ENCODE measurements around the gene PPP1R14D.
A peak's percentile ranks its signal among the peaks of the same experiment; 100 is the strongest.

Gene PPP1R14D

DNA sequence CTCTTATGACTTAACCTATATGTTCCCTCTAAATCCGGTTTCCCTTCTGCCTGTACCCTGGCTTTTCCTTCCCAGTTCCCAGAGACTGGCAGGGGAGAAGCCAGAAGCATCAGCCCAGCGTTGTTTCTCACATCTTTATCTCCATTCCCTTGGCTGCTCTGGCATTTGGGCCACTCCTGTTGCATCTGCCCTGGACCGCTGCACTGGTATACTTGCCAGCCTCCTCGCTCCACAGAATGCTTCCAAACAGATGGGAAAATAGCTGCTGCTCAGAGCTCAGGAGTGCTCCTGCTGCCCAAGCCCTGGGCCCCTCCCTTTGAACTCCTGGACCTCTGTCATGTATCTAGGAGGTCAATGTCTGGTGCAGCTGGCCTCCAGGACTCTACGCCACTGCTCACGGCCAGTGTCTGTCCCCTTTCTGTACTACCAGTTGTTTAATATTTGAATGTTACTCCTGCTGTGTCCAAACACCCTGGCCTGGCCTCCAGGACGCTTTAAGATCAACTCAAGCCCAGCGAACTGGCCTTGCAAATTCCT lies 22.1 kb upstream of the PPP1R14D start:
- Histone ChIP-seq H3K4me3 (ENCODE audit: low read length in 2 of 2) (no peak overlapping the region), H3K27ac (ENCODE audit: low read length) (no peak overlapping the region), H3K36me3 (ENCODE audit: control insufficient read depth in 2 of 2, insufficient read depth in 2 of 2, low read length in 2 of 2) (no peaks in the 10 kb centered on the region), H3K9ac (ENCODE audit: low read length in 2 of 2) (no peak overlapping the region), H3K9me3 (ENCODE audit: control insufficient read depth in 2 of 2, low read length in 2 of 2) (no peaks in the 10 kb centered on the region), H3K27me3 (ENCODE audit: control insufficient read depth in 1 of 2, insufficient read depth in 2 of 2, low read length in 2 of 2) (peaks cover 19 to 20% of the 10 kb centered on the region in 2 donors), H3K4me1 (ENCODE audit: control insufficient read depth, insufficient read depth, low read length) (peaks cover 6% of the 10 kb centered on the region)

- Histone ChIP-seq H3K27me3 (ENCODE audit: control insufficient read depth in 1 of 2, insufficient read depth in 2 of 2, low read length in 2 of 2) (peaks cover 34 to 49% of the 10 kb centered on the region in 2 donors), H3K9me3 (ENCODE audit: control insufficient read depth in 2 of 2, low read length in 2 of 2) (no peaks in the 10 kb centered on the region), H3K9ac (ENCODE audit: low read length in 2 of 2) (no peak overlapping the region), H3K36me3 (ENCODE audit: control insufficient read depth in 2 of 2, insufficient read depth in 2 of 2, low read length in 2 of 2) (no peaks in the 10 kb centered on the region), H3K4me3 (ENCODE audit: low read length in 2 of 2) (no peak overlapping the region), H3K27ac (ENCODE audit: low read length) (no peak overlapping the region), H3K4me1 (ENCODE audit: control insufficient read depth, insufficient read depth, low read length) (peaks cover 24% of the 10 kb centered on the region)
Observed at GRCh38 chr15:40847223-40847961, 18.9 kb upstream of the PPP1R14D start.

DNA sequence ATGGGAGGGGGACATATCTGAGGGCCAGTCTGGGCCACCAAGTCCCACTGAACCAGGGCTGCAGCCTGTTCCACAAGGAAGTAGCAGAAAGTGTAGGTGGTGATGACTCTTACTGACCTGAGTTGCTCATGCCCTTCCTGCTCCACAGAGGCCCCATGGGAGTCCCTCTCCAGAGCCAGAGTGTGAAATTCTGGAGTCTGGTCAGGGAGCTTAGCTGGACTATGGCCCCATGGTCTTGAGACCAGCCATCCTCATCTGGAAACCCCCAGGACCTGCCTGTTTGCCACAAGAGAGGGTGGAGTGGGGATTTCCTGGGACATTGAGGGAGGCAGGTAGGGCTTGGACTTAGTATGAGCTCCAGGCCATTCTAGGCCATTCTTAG lies 18.3 kb upstream of the PPP1R14D start:
- no peak overlapping the region for H3K27ac ChIP-seq (ENCODE audit: low read length)
- no peak overlapping the region for H3K4me3 ChIP-seq (ENCODE audit: low read length in 2 of 2)
- no peaks in the 10 kb centered on the region for H3K9me3 ChIP-seq (ENCODE audit: control insufficient read depth in 2 of 2, low read length in 2 of 2)
- H3K4me1 ChIP-seq (ENCODE audit: control insufficient read depth, insufficient read depth, low read length) = peaks cover 24% of the 10 kb centered on the region
- no peak overlapping the region for H3K9ac ChIP-seq (ENCODE audit: low read length in 2 of 2)
- no peaks in the 10 kb centered on the region for H3K36me3 ChIP-seq (ENCODE audit: control insufficient read depth in 2 of 2, insufficient read depth in 2 of 2, low read length in 2 of 2)
- H3K27me3 ChIP-seq (ENCODE audit: control insufficient read depth in 1 of 2, insufficient read depth in 2 of 2, low read length in 2 of 2) = peaks cover 34 to 50% of the 10 kb centered on the region in 2 donors

DNA sequence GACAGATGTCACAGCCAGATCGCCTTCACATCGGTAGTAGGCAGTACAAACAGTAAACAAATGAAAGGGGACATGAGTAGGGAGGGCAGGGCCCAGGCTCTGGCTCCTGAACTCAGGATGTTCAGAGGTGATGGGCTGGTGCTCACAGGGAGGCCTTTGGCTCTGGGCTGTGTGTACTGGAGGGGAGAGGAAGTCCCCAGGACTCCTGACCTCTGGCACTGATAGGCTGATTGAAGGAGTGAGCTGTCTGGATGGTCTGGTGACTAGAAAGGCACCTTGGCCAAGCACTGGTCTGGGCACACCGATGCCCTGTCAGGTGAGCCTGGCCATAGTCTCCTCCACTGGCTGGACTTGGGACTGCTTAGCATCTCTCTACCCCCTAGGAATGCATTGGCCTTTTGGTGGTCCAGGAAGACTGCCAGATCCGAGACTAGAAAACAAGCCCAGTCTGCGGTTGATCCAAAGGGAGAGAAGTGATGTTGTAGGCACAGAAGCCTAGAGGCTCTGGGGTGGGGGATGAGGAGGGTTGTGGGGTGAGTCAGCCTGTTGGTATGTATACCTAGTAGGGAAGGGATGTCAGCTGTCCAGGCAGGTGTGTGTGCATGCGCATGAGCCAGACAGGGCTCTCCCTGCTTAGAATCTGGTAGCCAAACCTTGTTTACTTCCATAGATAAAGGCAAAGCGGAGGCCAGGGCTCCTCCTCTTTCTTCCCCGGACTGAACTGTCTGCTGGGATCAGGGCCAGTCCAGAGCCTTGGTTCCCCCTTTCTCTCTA lies 17.2 kb upstream of the PPP1R14D start:
- peaks cover 24% of the 10 kb centered on the region for H3K4me1 ChIP-seq (ENCODE audit: control insufficient read depth, insufficient read depth, low read length)

GRCh38 chr15:40845036-40845435 lies 16.5 kb upstream of the PPP1R14D start:
- peaks cover 24% of the 10 kb centered on the region for H3K4me1 ChIP-seq (ENCODE audit: control insufficient read depth, insufficient read depth, low read length)
- no peak overlapping the region for H3K9ac ChIP-seq (ENCODE audit: low read length in 2 of 2)
- peak overlapping the region; percentile 53 to 69 for H3K4me3 ChIP-seq (ENCODE audit: low read length in 2 of 2)
- no peak overlapping the region for H3K27ac ChIP-seq (ENCODE audit: low read length)
- H3K9me3 ChIP-seq (ENCODE audit: control insufficient read depth in 2 of 2, low read length in 2 of 2) = no peaks in the 10 kb centered on the region
- no peaks in the 10 kb centered on the region for H3K36me3 ChIP-seq (ENCODE audit: control insufficient read depth in 2 of 2, insufficient read depth in 2 of 2, low read length in 2 of 2)
- peaks cover 34 to 53% of the 10 kb centered on the region in 2 donors for H3K27me3 ChIP-seq (ENCODE audit: control insufficient read depth in 1 of 2, insufficient read depth in 2 of 2, low read length in 2 of 2)

More for the DNA sequence above, 17.2 kb upstream of the PPP1R14D start:
- Histone ChIP-seq H3K27ac (ENCODE audit: low read length) (no peak overlapping the region), H3K36me3 (ENCODE audit: control insufficient read depth in 2 of 2, insufficient read depth in 2 of 2, low read length in 2 of 2) (no peaks in the 10 kb centered on the region), H3K9ac (ENCODE audit: low read length in 2 of 2) (no peak overlapping the region), H3K4me3 (ENCODE audit: low read length in 2 of 2) (no peak overlapping the region), H3K9me3 (ENCODE audit: control insufficient read depth in 2 of 2, low read length in 2 of 2) (no peaks in the 10 kb centered on the region), H3K27me3 (ENCODE audit: control insufficient read depth in 1 of 2, insufficient read depth in 2 of 2, low read length in 2 of 2) (peaks cover 34 to 53% of the 10 kb centered on the region in 2 donors)

DNA sequence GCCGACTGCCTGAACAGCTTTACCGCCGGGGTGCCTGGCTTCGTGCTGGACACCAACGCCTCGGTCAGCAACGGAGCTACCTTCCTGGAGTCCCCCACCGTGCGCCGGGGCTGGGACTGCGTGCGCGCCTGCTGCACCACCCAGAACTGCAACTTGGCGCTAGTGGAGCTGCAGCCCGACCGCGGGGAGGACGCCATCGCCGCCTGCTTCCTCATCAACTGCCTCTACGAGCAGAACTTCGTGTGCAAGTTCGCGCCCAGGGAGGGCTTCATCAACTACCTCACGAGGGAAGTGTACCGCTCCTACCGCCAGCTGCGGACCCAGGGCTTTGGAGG lies 16.2 kb upstream of the PPP1R14D start:
- peaks cover 24% of the 10 kb centered on the region for H3K4me1 ChIP-seq (ENCODE audit: control insufficient read depth, insufficient read depth, low read length)
- no peaks in the 10 kb centered on the region for H3K36me3 ChIP-seq (ENCODE audit: control insufficient read depth in 2 of 2, insufficient read depth in 2 of 2, low read length in 2 of 2)
- peaks cover 34 to 53% of the 10 kb centered on the region in 2 donors for H3K27me3 ChIP-seq (ENCODE audit: control insufficient read depth in 1 of 2, insufficient read depth in 2 of 2, low read length in 2 of 2)
- no peak overlapping the region for H3K9ac ChIP-seq (ENCODE audit: low read length in 2 of 2)
- H3K27ac ChIP-seq (ENCODE audit: low read length) = no peak overlapping the region
- peak overlapping the region; percentile 53 to 69 for H3K4me3 ChIP-seq (ENCODE audit: low read length in 2 of 2)
- H3K9me3 ChIP-seq (ENCODE audit: control insufficient read depth in 2 of 2, low read length in 2 of 2) = no peaks in the 10 kb centered on the region

DNA sequence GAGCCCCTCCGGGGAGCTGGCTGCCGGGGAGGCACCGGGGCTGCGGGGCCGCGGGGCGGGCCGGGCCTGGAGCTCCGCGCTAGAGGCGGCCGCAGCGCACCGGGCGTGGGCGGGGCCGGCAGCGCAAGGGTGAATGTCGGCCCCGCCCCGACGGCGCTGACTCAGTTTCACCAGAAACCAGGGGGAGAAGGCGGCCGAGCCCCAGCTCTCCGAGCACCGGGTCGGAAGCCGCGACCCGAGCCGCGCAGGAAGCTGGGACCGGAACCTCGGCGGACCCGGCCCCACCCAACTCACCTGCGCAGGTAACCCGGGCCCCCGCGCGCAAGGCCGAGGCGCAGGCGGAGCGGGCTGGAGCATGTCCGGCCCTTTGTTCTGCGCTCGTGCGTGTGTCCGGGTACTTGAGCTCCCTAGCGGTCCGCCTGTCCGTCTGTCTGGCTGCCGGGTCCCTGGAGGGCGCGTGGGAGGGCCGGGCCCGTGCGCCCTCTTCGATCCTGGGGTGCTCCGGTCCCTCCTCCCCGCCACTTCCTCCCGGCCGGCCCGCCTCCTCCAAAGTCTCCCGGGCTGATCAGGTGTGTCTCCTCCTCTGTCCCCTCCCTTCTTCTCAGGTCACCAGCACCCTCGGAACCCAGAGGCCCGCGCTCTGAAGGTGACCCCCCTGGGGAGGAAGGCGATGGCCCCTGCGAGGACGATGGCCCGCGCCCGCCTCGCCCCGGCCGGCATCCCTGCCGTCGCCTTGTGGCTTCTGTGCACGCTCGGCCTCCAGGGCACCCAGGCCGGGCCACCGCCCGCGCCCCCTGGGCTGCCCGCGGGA lies 15.6 kb upstream of the PPP1R14D start, which contains the start of gene SPINT1:
TSS of gene SPINT1 (plus strand) at position 164 of the 811 bp plus-strand sequence. CDS start at position 671, 507 bp downstream.
- peak within 1 kb of the TSS; percentile 53 to 69 for H3K4me3 ChIP-seq (ENCODE audit: low read length in 2 of 2)
- H3K9me3 ChIP-seq (ENCODE audit: control insufficient read depth in 2 of 2, low read length in 2 of 2) = no peaks in the 10 kb centered on the region
- no peak within 1 kb of the TSS for H3K9ac ChIP-seq (ENCODE audit: low read length in 2 of 2)
- peaks cover 34 to 53% of the 10 kb centered on the region in 2 donors for H3K27me3 ChIP-seq (ENCODE audit: control insufficient read depth in 1 of 2, insufficient read depth in 2 of 2, low read length in 2 of 2)
- peaks cover 24% of the 10 kb centered on the region for H3K4me1 ChIP-seq (ENCODE audit: control insufficient read depth, insufficient read depth, low read length)
- H3K36me3 ChIP-seq (ENCODE audit: control insufficient read depth in 2 of 2, insufficient read depth in 2 of 2, low read length in 2 of 2) = no peaks in the 10 kb centered on the region
- H3K27ac ChIP-seq (ENCODE audit: low read length) = no peak within 1 kb of the TSS

DNA sequence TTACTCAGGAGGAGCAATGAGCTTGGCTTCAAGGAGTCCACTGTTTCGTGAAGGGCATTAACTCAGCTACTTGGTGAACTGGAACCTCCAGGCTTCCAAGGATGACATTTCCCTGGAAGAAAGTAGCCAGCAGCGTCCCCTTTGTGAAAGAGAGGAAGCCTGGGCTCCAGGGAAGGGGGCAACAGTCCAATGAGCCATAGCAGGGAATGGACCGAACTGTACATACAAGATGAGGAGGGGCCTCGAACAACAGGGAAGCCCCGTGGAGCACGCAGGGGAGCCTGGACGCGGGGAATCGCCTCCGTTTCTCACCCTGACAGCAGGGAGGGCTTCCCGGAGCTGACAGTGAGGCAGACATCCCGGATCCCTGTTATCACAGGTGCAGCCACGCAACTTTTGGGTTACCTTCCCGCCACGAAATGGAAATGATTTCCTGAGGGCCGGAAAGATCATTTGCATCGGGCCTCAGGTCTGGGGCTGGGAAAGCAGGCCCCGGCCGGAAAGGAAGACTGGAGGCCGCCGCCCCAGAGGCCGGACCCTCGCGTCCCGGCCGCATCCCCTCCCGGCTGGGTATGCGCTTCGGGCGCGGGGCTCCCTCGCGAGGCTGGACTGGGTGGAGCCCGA lies 14.9 kb upstream of the PPP1R14D start:
- Histone ChIP-seq H3K27me3 (ENCODE audit: control insufficient read depth in 1 of 2, insufficient read depth in 2 of 2, low read length in 2 of 2) (peaks cover 34 to 53% of the 10 kb centered on the region in 2 donors), H3K27ac (ENCODE audit: low read length) (no peak overlapping the region), H3K36me3 (ENCODE audit: control insufficient read depth in 2 of 2, insufficient read depth in 2 of 2, low read length in 2 of 2) (no peaks in the 10 kb centered on the region), H3K4me3 (ENCODE audit: low read length in 2 of 2) (peak overlapping the region in 1 of 2 donors; percentile 69), H3K9me3 (ENCODE audit: control insufficient read depth in 2 of 2, low read length in 2 of 2) (no peaks in the 10 kb centered on the region), H3K4me1 (ENCODE audit: control insufficient read depth, insufficient read depth, low read length) (peaks cover 24% of the 10 kb centered on the region), H3K9ac (ENCODE audit: low read length in 2 of 2) (no peak overlapping the region)

- Histone ChIP-seq H3K36me3 (ENCODE audit: control insufficient read depth in 2 of 2, insufficient read depth in 2 of 2, low read length in 2 of 2) (no peaks in the 10 kb centered on the region), H3K4me1 (ENCODE audit: control insufficient read depth, insufficient read depth, low read length) (peaks cover 18% of the 10 kb centered on the region), H3K9ac (ENCODE audit: low read length in 2 of 2) (no peak overlapping the region), H3K27me3 (ENCODE audit: control insufficient read depth in 1 of 2, insufficient read depth in 2 of 2, low read length in 2 of 2) (peaks cover 27 to 44% of the 10 kb centered on the region in 2 donors), H3K27ac (ENCODE audit: low read length) (no peak overlapping the region), H3K9me3 (ENCODE audit: control insufficient read depth in 2 of 2, low read length in 2 of 2) (no peaks in the 10 kb centered on the region), H3K4me3 (ENCODE audit: low read length in 2 of 2) (no peak overlapping the region)
Observed at GRCh38 chr15:40841741-40842140, 13.2 kb upstream of the PPP1R14D start.

DNA sequence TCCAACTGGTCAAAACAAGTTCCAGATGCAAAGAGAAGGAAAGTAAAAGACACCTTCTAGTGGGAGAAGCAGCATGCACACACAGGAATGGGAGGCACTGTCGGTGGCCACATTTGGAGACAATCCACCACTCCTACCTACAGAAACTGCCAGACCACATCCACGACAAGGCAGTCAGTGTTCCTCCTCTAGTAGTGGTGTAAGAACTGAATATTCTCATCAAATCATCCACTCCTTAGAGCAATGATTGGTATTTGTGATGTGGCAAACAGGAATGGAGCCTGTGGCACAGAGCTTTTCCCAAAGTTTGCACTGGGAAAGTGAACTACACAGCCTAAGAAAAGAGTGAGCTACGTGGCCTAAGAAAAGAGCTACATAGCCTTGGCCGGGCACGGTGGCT lies 10.2 kb upstream of the PPP1R14D start:
- H3K9ac ChIP-seq (ENCODE audit: low read length in 2 of 2) = no peak overlapping the region
- H3K9me3 ChIP-seq (ENCODE audit: control insufficient read depth in 2 of 2, low read length in 2 of 2) = no peaks in the 10 kb centered on the region
- H3K4me1 ChIP-seq (ENCODE audit: control insufficient read depth, insufficient read depth, low read length) = peaks cover 7% of the 10 kb centered on the region
- H3K36me3 ChIP-seq (ENCODE audit: control insufficient read depth in 2 of 2, insufficient read depth in 2 of 2, low read length in 2 of 2) = no peaks in the 10 kb centered on the region
- peaks cover 8 to 15% of the 10 kb centered on the region in 2 donors for H3K27me3 ChIP-seq (ENCODE audit: control insufficient read depth in 1 of 2, insufficient read depth in 2 of 2, low read length in 2 of 2)
- H3K27ac ChIP-seq (ENCODE audit: low read length) = no peak overlapping the region
- H3K4me3 ChIP-seq (ENCODE audit: low read length in 2 of 2) = no peak overlapping the region

Measured in stomach smooth muscle (tissue), 2 donors.